GM18858 (cell line): ENCODE results near the gene ZNF331.

ENCODE experiments used
- ATAC-seq: cut with Tn5 transposase; IDR thresholded peaks from one replicate; pipeline ENCODE4 v1.9.1; 2021; ENCODE audit not compliant: unreplicated experiment

Gene ZNF331

DNA sequence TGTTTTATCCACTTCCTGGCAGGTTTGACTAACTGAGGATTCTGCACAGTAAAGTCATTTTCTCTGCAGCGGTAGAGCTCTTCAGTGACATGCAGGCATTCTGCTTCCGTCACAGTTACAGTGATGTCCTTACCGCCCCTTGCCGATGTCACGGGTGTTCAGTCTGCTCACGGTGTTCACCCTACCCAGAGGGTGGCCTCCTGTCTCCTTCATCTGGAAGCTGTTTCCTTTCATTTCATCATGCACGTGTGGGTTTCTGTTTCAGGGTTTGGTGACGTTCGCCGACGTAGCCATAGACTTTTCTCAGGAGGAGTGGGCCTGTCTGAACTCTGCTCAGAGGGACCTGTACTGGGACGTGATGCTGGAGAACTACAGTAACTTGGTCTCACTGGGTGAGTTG is 33.4 kb downstream of the ZNF331 start:
- no peak for ATAC-seq

DNA sequence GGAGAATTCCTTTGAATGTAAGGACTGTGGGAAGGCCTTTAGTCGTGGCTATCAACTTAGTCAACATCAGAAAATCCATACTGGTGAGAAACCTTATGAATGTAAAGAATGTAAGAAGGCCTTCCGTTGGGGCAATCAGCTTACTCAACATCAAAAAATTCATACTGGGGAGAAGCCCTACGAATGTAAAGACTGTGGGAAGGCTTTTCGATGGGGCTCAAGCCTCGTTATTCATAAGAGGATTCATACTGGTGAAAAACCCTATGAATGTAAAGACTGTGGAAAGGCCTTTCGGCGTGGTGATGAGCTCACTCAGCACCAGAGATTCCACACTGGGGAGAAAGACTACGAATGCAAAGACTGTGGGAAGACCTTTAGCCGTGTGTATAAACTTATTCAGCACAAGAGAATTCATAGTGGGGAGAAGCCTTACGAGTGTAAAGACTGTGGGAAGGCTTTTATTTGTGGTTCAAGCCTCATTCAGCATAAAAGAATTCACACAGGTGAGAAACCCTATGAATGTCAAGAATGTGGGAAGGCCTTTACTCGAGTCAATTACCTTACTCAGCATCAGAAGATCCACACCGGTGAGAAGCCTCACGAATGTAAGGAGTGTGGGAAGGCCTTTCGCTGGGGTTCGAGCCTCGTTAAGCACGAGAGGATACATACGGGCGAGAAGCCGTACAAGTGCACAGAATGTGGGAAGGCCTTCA is 39.2 kb downstream of the ZNF331 start:
- ATAC-seq, result no peak

DNA sequence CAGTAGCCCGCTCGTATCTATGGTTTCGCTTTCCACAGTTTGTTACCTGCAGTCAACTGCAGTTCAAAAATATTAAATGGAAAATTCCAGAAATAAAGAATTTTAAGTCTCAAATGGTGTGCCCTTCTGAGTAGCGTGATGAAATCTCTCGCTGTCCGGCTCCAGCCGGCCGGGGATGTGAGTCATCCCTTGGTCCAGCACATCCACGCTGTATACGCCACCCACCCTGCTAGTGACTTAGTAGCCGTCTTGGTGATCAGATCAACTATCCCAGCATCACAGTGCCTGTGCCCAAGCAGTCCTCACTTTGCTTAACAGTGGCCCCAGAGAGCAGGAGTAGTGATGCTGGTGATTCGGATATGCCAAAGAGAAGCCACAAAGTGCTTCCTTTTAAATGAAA is 40.0 kb downstream of the ZNF331 start:
- no peak for ATAC-seq

DNA sequence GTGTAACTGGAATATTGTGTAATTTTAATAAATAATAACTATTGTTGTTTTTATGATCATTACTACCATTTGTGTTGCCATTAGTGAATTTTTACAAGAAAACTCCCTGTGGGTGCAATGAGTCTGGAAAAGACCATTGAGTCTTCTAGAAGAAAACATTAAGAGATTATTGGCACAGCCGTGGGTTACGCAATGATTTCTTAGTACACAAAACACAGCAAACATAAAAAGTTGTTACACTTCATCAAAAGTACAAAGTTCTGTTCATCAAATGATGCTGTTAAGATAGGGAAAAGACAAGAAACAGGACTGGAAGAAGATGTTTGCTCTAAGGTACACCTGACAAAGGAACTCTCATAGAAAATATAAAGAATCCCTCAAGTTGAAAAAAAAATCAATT is 41.6 kb downstream of the ZNF331 start:
- ATAC-seq, result no peak

DNA sequence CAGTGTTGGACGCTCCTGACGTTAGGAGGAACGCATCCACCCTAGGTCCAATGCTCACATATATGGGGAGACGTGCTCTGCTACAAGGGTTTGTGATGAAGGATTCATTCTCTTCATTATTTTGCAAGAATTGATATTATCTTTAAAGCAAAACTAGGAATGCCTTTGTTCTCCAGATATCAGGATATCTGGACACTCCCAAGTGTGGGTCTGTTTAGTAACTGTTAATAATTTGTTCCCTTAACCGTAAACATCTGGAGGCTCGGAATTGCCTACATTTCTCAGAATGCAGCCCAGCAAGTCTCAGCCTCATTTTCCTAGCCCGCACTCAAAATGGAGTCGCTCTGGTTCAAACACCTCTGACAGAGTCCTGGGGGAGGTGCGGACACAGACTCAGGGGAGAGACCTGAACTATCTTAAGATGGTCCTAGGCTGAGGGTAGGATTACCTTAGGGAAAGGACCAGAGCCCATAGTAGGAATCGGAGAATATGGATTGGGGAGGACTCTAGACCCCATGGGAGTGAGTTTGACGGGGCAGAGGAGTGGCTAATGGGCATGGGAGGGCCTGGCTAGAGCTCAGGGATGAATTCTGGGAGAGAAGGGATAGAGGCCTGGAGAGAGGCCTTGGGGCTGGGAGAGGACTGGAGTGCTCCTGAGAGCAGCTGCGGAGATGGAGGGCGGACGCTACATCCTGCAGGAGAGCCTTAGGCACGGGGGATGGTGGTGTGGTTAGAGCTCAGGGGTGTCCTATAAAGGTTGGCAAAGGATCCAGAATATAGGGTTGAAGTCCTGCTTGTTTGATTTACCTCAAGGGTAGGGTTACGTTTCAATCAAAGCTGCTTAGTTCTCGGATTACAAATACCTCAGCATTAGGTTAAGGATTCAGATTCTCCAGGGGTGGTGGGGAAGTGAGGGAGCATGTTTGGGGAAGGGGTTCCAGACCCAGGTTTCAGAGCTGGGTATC is 43.2 kb downstream of the ZNF331 start:
- ATAC-seq, result no peak

DNA sequence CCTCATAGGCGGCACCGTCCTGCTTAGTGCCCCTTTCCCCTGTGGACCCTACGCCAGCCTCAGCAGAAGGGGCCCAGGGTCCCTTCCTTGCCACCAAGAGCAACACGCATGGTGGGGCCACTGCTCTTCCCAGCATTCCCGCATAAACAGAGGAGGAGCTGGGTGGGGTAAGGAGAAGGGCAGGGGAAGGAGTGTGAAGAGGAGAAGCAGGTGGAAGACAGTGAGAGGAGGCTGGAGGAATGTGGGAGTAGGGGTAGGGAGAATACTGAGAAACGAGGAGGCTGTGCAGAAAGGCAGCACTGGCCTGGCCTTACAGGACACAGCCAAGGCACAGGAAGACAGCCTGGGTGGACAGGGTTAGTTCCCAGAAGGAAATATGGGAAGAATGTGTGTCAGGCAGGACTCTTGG is 43.9 kb downstream of the ZNF331 start:
- no peak for ATAC-seq

DNA sequence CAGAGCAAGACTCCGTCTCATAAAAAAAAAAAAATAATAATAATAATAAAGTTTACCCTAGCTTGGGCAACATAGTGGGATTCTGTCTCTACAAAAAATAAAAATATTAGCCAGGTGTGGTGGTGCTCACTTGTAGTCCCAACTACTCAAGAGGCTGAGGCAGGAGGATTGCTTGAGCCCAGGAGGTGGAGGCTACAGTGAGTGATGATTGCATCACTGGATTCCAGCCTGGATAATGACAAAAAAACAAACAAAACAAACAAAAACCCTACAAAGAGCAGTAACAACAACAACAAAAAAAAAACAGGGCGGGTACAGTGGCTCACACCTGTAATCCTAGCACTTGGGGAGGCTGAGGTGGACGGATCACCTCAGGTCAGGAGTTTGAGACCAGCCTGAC is 45.2 kb downstream of the ZNF331 start:
- ATAC-seq, result no peak

DNA sequence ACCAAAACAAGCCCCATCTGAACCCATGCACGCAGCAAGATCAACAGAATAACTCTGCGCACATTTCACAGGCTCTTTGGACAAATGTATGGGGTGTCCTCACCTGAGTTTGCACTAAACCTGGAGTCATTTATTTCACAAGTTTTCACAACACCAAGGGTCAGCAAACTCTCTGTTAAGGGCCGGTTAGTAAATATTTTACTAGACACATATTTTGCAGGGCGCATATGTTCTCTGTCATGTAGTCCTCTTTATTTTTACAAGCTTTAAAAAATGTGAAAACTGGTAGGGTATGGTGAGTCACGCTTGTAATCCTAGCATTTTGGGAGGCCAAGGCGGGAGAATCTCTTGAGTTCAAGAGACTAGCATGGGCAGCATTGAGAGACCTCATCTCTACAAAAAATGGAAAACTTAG is 48.3 kb downstream of the ZNF331 start:
- ATAC-seq, result no peak

DNA sequence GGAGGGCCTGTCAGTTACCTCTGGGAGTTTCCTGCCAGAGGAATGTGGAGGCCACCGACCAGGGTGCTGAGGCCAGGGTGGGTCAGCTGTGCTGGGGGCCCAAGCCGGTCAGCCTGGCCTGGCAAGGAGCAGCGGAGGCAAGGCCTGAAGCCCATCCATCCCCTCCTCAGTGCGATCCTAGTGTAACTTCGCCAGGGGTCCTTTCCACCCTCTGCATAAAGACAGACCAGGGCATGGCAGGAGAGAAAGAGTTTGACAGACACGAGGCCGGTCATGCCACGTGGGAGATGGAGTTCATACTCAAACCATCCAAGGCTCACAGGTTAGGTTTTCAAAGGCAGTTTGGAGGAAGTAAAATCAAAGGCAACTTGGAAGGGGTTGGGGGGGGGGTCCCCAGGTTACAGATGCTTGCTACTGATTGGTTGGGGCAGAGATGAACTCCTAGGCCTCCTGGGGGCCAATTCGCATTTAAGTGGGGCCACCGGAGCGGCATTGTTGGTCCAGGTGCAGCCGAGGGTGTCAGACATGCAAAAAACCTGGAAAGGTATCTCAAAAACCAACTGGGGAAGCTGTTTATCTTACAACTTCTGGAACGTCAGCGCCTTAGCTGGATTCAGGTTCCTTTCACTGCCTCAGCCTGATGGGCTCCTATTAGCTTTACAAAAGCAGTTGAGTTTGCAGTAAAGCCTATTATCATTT is 57.0 kb downstream of the ZNF331 start:
- no peak for ATAC-seq

DNA sequence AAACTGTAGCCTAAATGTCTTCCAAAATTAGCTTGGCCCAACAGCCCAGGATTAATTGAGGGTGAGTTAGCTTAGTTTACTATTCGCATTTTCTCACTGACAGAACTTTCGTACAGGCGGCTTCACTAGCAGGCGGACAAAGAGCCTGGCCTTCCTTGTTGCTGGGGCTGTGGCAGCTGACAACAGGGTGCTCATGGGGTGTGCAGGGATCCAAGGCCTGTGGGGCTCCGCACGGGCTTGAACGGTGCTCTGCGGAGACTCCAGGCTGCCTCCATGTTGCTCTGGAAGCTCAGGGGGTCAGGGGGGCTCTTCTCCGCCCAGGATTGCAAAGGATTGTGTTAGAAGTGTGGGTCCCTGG is 57.5 kb downstream of the ZNF331 start:
- no peak for ATAC-seq

DNA sequence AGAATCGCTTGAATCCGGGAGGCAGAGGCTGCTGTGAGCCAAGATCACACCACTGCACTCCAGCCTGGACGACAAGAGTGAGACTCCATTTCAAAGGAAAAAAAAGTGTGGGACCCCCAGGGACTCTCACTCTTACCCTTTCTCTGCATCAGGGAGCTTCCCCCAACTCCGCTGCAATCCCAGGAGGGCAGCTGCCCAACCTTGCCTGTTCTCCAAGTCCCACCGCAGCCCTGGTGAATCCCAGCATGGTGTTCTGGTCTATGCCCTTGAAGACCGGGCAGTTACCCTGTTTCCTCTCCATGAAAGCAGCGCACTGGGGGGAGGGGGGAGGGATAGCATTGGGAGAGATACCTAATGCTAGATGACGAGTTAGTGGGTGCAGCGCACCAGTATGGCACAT is 58.1 kb downstream of the ZNF331 start:
- no peak for ATAC-seq

DNA sequence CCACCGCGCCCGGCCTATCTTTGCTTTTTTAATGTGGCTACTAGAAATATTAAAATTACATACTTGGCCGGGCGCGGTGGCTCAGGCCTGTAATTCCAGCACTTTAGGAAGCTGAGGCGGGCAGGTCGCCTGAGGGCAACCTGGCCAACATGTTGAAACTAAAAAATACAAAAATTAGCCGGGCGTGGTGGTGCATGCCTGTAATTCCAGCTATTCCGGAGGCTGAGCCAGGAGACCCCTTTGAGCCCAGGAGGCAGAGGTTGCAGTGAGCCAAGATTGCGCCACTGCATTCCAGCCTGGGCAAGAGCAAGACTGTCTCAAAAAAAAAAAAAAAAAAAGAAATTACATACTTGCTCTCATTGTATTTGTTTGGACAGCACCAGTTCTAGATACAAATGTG is 59.1 kb downstream of the ZNF331 start:
- no peak for ATAC-seq

DNA sequence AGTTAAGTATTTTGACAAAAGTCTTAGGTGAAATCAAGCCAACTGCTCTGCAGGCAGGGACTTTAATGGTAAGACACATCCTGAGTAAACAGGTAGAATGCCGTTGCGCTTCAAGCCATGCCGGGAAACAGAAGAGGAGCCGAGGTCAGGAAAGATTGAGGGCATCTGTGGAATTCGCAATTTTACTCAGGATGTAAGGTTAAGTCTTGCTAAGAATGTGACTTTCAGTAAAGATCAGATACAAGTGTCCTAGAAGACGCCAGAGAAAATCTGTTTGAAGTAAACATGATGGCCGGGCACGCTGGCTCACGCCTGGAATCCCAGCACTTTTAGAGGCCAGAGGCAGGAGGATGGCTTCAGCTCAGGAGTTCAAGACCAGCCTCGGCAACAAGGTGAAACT is 60.4 kb downstream of the ZNF331 start:
- no peak for ATAC-seq

DNA sequence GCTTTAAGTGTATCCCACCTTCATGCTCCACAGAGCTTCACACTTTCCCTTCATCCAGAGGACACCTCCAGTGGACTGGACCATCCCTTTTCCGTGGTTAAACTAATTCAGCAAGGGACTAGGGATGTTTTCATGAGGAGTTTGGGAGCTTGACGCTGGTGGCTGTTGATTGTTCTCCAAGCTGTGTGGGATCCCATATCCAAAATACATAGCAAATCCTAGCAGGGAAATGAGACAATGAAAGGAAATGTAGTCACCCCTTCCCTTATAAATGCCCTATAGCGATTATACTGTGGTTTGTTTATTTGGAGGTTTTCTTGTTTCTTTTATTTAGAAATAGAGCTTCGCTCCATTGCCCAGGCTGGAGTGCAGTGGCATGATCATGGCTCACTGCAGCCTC is 62.3 kb downstream of the ZNF331 start:
- no peak for ATAC-seq

DNA sequence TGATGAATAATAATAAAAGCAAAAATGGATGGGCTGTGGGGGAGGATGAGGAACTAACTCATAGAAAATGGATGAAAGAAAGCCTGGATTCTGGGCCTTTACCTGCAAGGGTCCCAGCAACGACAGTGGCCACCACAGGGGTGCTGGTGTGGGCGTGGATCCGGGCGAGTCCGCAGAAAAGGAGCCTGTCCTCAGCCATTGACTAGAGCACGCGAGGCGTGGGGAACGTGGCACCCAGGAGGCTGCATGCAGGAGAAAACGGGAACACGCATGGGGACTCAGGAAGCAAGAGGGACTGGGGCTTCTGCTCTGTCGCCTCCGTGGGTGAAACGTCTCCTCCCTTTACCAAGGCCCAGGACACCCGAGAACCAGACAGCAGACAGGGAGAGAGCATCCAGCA is 68.1 kb downstream of the ZNF331 start:
- no peak for ATAC-seq

DNA sequence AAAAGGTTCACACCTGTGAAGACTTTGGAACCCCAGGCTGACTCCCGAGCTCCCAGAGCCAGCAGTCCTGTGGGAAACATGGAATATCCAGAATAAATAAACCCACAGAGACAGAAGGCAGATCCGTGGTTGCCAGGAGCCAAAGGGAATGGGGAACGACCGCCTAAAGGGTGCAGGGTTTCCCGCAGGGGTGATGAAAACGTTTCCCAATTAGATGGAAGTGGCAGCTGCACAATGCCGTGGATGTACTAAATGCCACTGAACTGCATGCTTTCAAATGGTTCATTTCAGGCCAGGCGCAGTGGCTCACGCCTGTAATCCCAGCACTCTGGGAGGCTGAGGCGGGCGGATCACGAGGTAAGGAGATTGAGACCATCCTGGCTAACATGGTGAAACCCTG is 70.4 kb downstream of the ZNF331 start:
- ATAC-seq, result no peak

DNA sequence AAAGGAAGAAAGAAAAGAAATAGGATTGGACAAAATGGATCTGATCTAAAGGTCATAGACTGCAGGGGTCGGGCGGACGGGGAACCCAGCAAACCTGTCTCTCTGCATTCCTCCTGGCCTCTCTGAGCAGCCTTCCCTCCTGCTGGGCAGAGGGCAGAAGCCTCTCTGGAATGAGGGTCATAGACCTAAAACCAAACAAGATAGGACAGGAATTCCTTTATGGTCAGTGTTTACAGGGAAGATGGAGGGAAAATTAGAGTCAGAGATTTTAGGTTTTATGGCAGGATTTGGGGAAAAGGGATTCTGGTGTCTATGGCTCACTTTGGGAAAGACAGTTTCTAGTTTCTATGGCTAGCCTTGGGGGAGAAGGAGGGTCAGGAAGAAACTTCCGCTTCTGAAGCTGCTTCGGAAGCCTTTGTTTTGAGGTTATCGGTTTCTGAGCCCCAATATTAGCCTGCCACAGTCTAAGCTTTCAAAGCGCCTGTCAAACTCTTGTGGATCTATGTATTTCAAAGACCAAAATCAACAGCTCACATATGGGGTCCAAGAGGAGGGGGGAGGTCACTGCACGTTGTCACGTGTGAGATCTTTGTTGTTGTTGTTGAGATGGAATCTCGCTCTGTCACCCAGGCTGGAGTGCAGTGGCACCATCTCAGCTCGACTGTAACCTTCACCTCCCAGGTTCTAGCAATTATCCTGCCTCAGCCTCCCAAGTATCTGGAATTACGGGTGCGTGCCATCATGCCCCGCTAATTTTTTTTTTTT is 75.0 kb downstream of the ZNF331 start:
- no peak for ATAC-seq

DNA sequence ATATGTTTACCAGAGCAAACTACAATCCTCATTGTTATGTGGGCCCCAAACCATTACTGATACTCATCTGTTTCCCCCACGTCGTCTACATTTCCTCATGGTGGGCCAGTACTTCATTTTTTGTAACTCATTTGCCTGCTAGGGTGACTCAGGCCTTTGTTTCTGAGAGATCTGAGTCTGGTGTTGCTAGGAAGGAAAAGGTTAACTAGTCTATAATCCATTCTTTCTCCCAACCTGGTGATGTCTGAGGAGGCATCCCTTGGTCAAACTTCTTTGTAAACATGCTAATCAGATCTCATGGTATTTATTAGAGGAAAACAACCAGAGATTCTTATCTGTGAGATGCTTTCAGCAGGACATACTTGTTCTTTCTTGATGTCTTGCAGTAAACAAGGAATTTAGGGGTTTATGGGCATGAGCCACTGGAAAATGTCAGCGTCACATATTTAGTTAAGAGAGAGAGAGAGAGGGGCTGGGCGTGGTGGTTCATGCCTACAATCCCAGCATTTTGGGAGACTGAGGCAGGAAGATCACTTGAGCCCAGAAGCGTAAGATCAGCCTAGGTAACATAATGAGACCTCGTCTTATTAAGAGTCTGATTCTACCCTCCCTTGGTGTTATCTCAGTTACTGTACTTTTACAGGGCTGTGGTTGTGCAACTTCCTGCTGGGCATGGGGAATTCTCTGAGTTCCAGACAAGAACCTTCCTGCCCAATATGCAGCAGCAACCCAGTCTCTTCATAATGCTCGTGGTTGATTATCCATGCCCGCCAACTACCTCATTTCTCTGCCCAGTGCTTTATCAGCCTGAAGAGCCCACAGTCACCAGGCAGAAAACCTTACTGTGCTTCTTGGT is 84.2 kb downstream of the ZNF331 start:
- no peak for ATAC-seq

DNA sequence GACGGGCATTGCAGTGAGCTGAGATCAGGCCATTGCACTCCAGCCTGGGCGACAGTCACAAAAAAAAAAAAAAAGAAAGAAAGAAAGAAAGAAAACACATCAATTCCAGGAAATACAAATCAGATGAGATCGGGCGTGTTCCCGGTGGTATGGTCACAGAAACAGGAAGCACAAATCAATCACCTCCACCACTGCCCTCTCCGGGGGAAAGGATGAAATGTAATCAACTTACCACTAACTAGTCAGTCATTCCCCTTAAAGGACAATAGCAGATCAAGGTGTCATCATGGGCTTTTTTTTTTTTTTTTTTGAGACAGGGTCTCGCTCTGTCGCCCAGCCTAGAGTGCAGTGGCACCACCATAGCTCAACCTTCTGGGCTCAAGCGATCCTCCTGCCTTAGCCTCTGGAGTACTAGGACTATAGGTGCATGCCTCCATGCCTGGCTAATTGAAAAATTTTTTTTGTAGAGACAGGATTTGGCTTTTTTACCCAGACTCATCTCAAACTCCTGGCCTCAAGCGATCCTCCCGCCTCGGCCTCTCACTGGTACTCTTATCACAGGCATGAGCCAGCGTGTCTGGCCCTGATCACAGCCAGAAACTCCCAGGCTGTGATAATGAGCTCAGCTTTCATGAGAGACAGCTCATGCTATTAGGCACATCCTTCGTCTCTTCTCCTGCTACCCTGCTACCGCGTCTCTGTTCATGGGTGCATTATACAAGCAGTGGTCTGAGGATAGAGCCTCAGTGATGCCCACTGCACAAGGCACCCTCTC is 87.0 kb downstream of the ZNF331 start:
- ATAC-seq, result no peak
